ENCODE data around the gene ABCG2. TPM values are rescaled to one million over a fixed set of nuclear protein-coding genes. Genes with fewer than 3 reads are reported as not detected.
A peak's percentile ranks its signal among the peaks of the same experiment; 100 is the strongest.

ABCG2 gene
- total RNA-seq, 1 experiment from 2014 or later, result 0.44 TPM

DNA sequence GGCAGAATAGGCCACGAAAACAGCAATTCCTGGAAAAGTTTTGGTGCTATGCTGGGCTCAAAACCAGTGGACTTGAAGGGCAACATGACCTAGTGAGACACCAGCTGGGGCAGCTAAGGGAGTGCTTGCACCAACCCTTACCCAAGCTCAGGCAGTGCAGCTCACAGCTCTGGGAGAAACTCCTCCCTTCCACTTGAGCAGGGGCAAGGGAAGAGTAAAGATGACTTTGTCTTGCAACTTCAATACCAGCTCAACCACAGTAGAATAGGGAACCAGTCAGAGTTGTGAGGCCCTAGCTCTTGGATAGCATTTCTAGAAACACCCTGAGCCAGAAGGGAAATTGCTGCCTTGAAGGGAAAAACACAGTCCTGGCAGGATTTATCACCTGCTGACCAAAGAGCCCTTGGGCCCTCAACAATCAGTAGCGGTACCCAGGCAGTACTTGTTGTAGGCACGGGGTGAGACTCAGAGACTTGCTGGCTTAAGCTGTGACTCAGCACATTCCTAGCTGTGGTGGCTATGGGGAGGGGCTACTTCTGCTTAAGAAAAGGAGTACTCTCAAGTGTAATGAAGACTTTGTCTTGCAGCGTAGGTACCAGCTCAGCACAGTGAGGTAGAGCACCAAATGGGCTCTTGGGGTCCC, 19.7 kb upstream of the ABCG2 start:
- Histone ChIP-seq H3K27me3 (ENCODE audit: insufficient read depth, low read length) (no peaks in the 10 kb centered on the region), H3K36me3 (ENCODE audit: control insufficient read depth in 1 of 2, insufficient read depth in 2 of 2, low read length in 2 of 2) (no peaks in the 10 kb centered on the region), H3K4me3 (replicated peaks in 1 of 2; ENCODE audit: low read depth in 1 of 2, low read length in 2 of 2) (no peak overlapping the region), H3K9ac (ENCODE audit: low read length) (no peak overlapping the region), H3K4me1 (ENCODE audit: control insufficient read depth in 1 of 2, insufficient read depth in 2 of 2, low read length in 2 of 2) (peaks cover 11 to 17% of the 10 kb centered on the region in 2 experiments), H3K4me2 (ENCODE audit: low read length) (peak overlapping the region; percentile 34), H3K79me2 (ENCODE audit: insufficient read depth, low read length) (no peaks in the 10 kb centered on the region), H2AFZ (ENCODE audit: low read depth, low read length, poor library complexity, severe bottlenecking) (peak overlapping the region; percentile 51), H3K27ac (ENCODE audit: low read depth, low read length) (0 out of 2 replicates have a peak overlapping the region, but pooled peaks have one; percentile 25), H3K9me2 (ENCODE audit: insufficient read depth) (no peaks in the 10 kb centered on the region), H3K9me3 (ENCODE audit: control insufficient read depth in 1 of 2, insufficient read depth in 1 of 2, low read depth in 1 of 2, low read length in 2 of 2) (no peaks in the 10 kb centered on the region), H4K20me1 (ENCODE audit: insufficient read depth) (no peaks in the 10 kb centered on the region)
- BruUV-seq (replicated peaks), result no TSS peak
- CTCF ChIA-PET, result no interaction called here
- peak; percentile 34 for DNase-seq (ENCODE audit: low read depth, low spot score)
- POLR2A ChIA-PET, result interaction anchor here (0.9 to 1.3 kb wide), 2 partner anchors 19 kb away, joined by 3 to 6 read pairs; partner anchors contain the start of gene ABCG2
- RAD21 ChIA-PET (ENCODE audit: low non-redundant PET in 1 of 2, low total read pairs in 2 of 2, uncharacterized antibody in 2 of 2, unreplicated experiment in 2 of 2), result no interaction called here
- ATAC-seq, result peak; percentile 94
- intact Hi-C loops (cut with micrococcal nuclease), result no loop called here
- TF ChIP-seq, protein P1, sequence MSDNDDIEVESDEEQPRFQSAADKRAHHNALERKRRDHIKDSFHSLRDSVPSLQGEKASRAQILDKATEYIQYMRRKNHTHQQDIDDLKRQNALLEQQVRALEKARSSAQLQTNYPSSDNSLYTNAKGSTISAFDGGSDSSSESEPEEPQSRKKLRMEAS (IDR thresholded peaks at IDR 0.05), result peak; percentile 34; the same call in 1 of the 2 replicates
- TF ChIP-seq RAD21 (IDR thresholded peaks at IDR 0.05; ENCODE audit: low read depth) (no peak), ZNF274 (IDR thresholded peaks at IDR 0.05; ENCODE audit: low read depth, low read length) (no peak), ZFX (IDR thresholded peaks at IDR 0.05) (0 out of 2 replicates have a peak, but pooled peaks have one; percentile 15)
- TF ChIP-seq, protein P2, sequence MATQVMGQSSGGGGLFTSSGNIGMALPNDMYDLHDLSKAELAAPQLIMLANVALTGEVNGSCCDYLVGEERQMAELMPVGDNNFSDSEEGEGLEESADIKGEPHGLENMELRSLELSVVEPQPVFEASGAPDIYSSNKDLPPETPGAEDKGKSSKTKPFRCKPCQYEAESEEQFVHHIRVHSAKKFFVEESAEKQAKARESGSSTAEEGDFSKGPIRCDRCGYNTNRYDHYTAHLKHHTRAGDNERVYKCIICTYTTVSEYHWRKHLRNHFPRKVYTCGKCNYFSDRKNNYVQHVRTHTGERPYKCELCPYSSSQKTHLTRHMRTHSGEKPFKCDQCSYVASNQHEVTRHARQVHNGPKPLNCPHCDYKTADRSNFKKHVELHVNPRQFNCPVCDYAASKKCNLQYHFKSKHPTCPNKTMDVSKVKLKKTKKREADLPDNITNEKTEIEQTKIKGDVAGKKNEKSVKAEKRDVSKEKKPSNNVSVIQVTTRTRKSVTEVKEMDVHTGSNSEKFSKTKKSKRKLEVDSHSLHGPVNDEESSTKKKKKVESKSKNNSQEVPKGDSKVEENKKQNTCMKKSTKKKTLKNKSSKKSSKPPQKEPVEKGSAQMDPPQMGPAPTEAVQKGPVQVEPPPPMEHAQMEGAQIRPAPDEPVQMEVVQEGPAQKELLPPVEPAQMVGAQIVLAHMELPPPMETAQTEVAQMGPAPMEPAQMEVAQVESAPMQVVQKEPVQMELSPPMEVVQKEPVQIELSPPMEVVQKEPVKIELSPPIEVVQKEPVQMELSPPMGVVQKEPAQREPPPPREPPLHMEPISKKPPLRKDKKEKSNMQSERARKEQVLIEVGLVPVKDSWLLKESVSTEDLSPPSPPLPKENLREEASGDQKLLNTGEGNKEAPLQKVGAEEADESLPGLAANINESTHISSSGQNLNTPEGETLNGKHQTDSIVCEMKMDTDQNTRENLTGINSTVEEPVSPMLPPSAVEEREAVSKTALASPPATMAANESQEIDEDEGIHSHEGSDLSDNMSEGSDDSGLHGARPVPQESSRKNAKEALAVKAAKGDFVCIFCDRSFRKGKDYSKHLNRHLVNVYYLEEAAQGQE (IDR thresholded peaks at IDR 0.05; ENCODE audit: low read depth), result no peak
